ENCODE data around the gene GSN. TPM values are rescaled to one million over a fixed set of nuclear protein-coding genes. Genes with fewer than 3 reads are reported as not detected.
A peak's percentile ranks its signal among the peaks of the same experiment; 100 is the strongest.

GSN gene
- total and polyA plus RNA-seq, 9 of the 15 experiments (the other 6 are each of a cell fraction or from before 2014, with no cell fraction given), result 0.39 to 16.6 (median 8.2) TPM

- TF ChIP-seq GTF2B (IDR thresholded peaks at IDR 0.05; ENCODE audit: extremely low read depth, insufficient read length), result no peak
- TF ChIP-seq ZNF280A (IDR thresholded peaks at IDR 0.05; ENCODE audit: low read depth, partially characterized antibody), result no peak
- TF ChIP-seq ZNF695 (CRISPR knock-in tag; IDR thresholded peaks at IDR 0.05), result no peak
- TF ChIP-seq SP1 (CRISPR knock-in tag; IDR thresholded peaks at IDR 0.05), result no peak
- no peak for TF ChIP-seq ZC3H11A (IDR thresholded peaks at IDR 0.05; ENCODE audit: low read depth, low read length)
- TF ChIP-seq TAF1 (IDR thresholded peaks at IDR 0.05; ENCODE audit: control insufficient read depth, extremely low read depth, insufficient read depth, low read length, severe bottlenecking), result no peak
- no peak for TF ChIP-seq MEF2A (IDR thresholded peaks at IDR 0.05; ENCODE audit: control insufficient read depth, low read depth, low read length)
- TF ChIP-seq RHOXF2B (CRISPR knock-in tag; conservative IDR thresholded peaks at IDR 0.05), result no peak
- TF ChIP-seq USF1 (CRISPR knock-in tag; IDR thresholded peaks at IDR 0.05), result peak; percentile 97
- TF ChIP-seq ZNF407 (IDR thresholded peaks at IDR 0.05; ENCODE audit: low read depth), result no peak
- TF ChIP-seq ZNF133 (CRISPR knock-in tag; IDR thresholded peaks at IDR 0.05), result no peak
- TF ChIP-seq TRIM25 (IDR thresholded peaks at IDR 0.05; ENCODE audit: borderline replicate concordance), result no peak
- TF ChIP-seq CREB3 (tag; conservative IDR thresholded peaks at IDR 0.05; ENCODE audit: low read depth), result no peak
- no peak for TF ChIP-seq BRD9 (IDR thresholded peaks at IDR 0.05; ENCODE audit: low read depth, partially characterized antibody)
Measured at GRCh38 chr9:121249563-121249962, 18.4 kb upstream of the GSN start (continued).

Measured in K562 (cell line).